Type B pancreatic cell (in vitro differentiated cells): ENCODE measurements around the gene BIVM. TPM values are rescaled to one million over a fixed set of nuclear protein-coding genes. Genes with fewer than 3 reads are reported as not detected.

ENCODE experiments used
- DNase-seq: peaks from one replicate; pipeline ENCODE4 v3.0.0; 2021; ENCODE audit warnings: mixed read lengths; ENCODE audit not compliant: unreplicated experiment; ENCODE audit errors: extremely low spot score
- H3K27ac Mint-ChIP-seq: 2 replicates; pipeline ENCODE4 v1.8.0; 2021; ENCODE audit warnings: mild to moderate bottlenecking, mixed read lengths
- H3K27me3 Mint-ChIP-seq: 2 replicates; pipeline ENCODE4 v1.8.0; 2021; ENCODE audit warnings: mixed read lengths
- H3K36me3 Mint-ChIP-seq: 2 replicates; pipeline ENCODE4 v1.8.0; 2021; ENCODE audit warnings: mixed read lengths
- H3K4me1 Mint-ChIP-seq: one replicate; pipeline ENCODE4 v1.8.0; 2021; ENCODE audit warnings: mixed read lengths; ENCODE audit not compliant: unreplicated experiment
- H3K4me3 Mint-ChIP-seq: 2 replicates; pipeline ENCODE4 v1.8.0; 2021; ENCODE audit warnings: mild to moderate bottlenecking, mixed read lengths
- H3K9me3 Mint-ChIP-seq: 2 replicates; pipeline ENCODE4 v1.8.0; 2021; ENCODE audit warnings: mixed read lengths
- total RNA-seq: library from RNA; stranded (reverse); gene quantifications from 2 replicates; pipeline ENCODE4 v1.2.1, GENCODE V29; 2021; ENCODE audit warnings: low replicate concordance
- TF ChIP-seq, protein P1 (sequence below): fragments of 200-600 bp; sonication (generic); conservative IDR thresholded peaks from 2 replicates; pipeline ENCODE4 v1.5.0; 2021; ENCODE audit warnings: antibody characterized with exemption, mild to moderate bottlenecking

The BIVM gene
- total RNA-seq, 1 donor from 2014 or later = 30.0 TPM

DNA sequence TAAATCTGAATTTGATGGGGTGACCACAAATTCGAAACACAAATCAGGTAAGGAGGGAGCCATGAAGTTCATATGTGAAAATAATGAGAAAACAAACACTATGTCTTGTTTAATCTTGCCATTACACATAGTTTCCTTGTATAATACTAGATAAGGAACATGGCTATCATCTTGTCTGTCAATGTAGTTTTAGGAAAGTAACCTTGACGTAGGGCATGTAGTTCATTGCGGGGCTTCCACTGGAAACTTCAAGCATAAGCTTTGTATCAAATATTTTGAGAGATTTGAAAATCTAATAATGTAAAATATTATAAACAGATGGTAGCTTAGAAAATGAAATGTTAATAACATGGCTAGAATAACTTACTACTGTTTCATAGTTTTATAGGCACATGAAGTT lies 8.8 kb downstream of the BIVM start:
- H3K9me3 Mint-ChIP-seq = peaks cover 5% of the 10 kb centered on the region
- H3K27ac Mint-ChIP-seq = no peak overlapping the region
- no peak overlapping the region for H3K4me3 Mint-ChIP-seq
- TF ChIP-seq, protein P1, sequence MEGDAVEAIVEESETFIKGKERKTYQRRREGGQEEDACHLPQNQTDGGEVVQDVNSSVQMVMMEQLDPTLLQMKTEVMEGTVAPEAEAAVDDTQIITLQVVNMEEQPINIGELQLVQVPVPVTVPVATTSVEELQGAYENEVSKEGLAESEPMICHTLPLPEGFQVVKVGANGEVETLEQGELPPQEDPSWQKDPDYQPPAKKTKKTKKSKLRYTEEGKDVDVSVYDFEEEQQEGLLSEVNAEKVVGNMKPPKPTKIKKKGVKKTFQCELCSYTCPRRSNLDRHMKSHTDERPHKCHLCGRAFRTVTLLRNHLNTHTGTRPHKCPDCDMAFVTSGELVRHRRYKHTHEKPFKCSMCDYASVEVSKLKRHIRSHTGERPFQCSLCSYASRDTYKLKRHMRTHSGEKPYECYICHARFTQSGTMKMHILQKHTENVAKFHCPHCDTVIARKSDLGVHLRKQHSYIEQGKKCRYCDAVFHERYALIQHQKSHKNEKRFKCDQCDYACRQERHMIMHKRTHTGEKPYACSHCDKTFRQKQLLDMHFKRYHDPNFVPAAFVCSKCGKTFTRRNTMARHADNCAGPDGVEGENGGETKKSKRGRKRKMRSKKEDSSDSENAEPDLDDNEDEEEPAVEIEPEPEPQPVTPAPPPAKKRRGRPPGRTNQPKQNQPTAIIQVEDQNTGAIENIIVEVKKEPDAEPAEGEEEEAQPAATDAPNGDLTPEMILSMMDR = no peak
- H3K36me3 Mint-ChIP-seq = peaks cover 33% of the 10 kb centered on the region
- DNase-seq = no peak
- H3K27me3 Mint-ChIP-seq = no peaks in the 10 kb centered on the region
- H3K4me1 Mint-ChIP-seq = peaks cover 4% of the 10 kb centered on the region

DNA sequence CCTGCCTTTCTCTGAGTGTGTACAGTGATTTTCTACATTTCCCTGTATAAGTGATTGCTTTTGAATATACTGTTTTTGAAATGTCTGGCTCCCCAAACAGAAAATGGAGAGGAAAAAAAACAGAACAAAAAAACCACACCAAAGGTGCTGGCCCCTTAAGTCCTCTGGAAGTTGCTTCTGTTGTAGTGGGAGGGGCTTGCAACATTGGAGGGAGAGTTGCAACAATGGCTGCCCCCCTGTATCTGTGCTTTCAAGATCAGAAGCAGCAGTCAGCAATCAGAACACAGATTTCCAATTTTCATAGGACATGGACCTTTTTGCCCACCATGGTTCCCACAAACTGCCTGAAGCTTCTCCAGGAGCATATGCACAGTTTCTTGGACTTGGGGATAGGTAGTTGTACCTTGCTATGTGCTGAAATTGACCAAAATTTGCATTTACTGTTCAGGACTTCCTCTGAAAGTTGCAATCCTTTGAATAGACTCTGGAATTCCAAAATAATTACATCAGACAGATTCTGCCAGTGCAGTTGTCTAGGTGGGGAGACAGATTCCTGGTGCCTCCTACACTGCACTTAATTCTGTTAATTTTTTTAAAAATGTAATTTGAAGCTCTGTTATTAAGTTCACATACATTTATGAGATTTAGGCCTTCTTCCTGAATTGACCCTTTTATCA lies 13.8 kb downstream of the BIVM start:
- TF ChIP-seq, protein P1 = no peak
- H3K9me3 Mint-ChIP-seq = peaks cover 5% of the 10 kb centered on the region
- H3K36me3 Mint-ChIP-seq = peaks cover 31% of the 10 kb centered on the region
- DNase-seq = no peak
- no peak overlapping the region for H3K27ac Mint-ChIP-seq
- no peaks in the 10 kb centered on the region for H3K4me1 Mint-ChIP-seq
- H3K27me3 Mint-ChIP-seq = no peaks in the 10 kb centered on the region
- H3K4me3 Mint-ChIP-seq = no peak overlapping the region

DNA sequence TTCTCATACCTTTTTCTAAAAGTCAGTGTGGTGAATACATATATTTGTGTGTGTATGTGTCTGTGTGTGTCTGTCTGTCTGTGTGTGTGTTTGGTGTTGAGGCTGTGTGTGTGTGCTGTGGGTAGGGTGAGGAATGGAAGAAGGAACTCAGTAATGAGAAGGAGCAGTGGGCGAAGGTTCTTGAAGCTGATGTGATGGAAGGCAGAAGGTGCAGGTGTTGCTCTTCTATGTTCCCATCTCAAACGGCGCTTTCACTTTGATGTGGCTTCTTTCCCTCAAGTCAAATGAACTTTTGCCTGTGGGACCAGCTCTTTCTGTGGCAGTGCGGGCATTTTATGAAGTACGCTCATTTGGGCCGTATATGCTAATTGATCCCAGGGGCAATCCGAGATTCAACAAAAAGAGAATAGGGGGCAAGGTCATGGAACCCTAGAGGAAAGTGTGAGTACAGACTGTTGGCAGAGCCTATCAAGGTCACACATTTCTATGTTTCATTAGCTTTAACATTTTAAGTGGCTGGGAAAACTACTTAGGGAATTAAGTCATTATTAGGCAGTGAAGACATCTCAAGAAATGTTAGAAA lies 15.2 kb downstream of the BIVM start:
- Mint-ChIP-seq H3K36me3 (peaks cover 35% of the 10 kb centered on the region), H3K27me3 (no peaks in the 10 kb centered on the region), H3K27ac (no peak overlapping the region), H3K4me3 (no peak overlapping the region), H3K4me1 (no peaks in the 10 kb centered on the region), H3K9me3 (peaks cover 5% of the 10 kb centered on the region)
- no peak for DNase-seq
- TF ChIP-seq, protein P1 = no peak

DNA sequence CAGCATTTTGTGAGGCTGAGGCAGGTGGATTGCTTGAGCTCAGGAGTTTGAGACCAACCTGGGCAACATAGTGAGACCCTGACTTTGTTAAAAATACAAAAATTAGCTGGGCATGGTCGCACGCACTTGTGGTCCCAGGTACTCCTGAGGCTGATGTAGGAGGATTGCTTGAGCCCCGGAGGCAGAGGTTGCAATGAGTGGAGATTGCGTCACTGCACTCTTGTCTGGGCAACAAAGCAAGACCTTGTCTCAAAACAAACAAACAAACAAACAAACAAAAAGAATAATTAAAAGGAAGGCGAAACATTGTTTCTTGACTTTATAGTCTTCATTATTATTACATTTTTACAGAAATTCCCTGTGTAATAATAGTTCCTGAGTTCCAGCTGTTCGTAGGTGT lies 15.9 kb downstream of the BIVM start:
- H3K4me3 Mint-ChIP-seq = no peak overlapping the region
- peaks cover 5% of the 10 kb centered on the region for H3K9me3 Mint-ChIP-seq
- no peak for DNase-seq
- H3K27ac Mint-ChIP-seq = no peak overlapping the region
- no peaks in the 10 kb centered on the region for H3K4me1 Mint-ChIP-seq
- peaks cover 41% of the 10 kb centered on the region for H3K36me3 Mint-ChIP-seq
- TF ChIP-seq, protein P1 = no peak
- H3K27me3 Mint-ChIP-seq = no peaks in the 10 kb centered on the region

DNA sequence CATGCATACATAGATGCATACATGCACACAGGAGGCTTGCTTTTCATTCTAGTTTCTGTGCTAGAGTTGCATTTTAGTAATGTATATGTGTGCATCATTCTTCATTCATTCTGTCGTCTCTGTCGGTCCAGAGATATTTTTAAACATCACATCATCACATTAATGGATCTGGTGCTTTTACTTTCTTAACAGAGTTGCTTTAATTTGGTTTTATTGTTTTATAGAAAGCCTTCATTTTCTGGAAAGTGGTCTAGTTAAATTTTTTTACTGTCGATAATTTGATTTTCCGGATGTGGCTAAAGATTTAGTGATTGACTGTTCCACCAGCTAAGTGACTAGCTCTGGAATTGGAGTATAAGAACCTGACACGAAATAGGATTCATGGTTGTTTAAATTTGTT lies 16.9 kb downstream of the BIVM start:
- H3K27ac Mint-ChIP-seq = no peak overlapping the region
- H3K27me3 Mint-ChIP-seq = no peaks in the 10 kb centered on the region
- no peaks in the 10 kb centered on the region for H3K4me1 Mint-ChIP-seq
- no peak for DNase-seq
- H3K9me3 Mint-ChIP-seq = peaks cover 5% of the 10 kb centered on the region
- H3K4me3 Mint-ChIP-seq = no peak overlapping the region
- TF ChIP-seq, protein P1 = no peak
- H3K36me3 Mint-ChIP-seq = peaks cover 41% of the 10 kb centered on the region
